GM18868 (cell line): ENCODE measurements around the gene SYNGR4.

Experiments used
- ATAC-seq: cut with Tn5 transposase; IDR thresholded peaks from one replicate; pipeline ENCODE4 v1.9.1; 2021; ENCODE audit warnings: mild to moderate bottlenecking, moderate library complexity; ENCODE audit not compliant: unreplicated experiment

The SYNGR4 gene

GRCh38 chr19:48341515-48342413 lies 22.4 kb upstream of the SYNGR4 start:
- no peak for ATAC-seq

- ATAC-seq = no peak
Observed at GRCh38 chr19:48342414-48342738, 21.8 kb upstream of the SYNGR4 start.

GRCh38 chr19:48342841-48343540 lies 21.2 kb upstream of the SYNGR4 start:
- no peak for ATAC-seq

GRCh38 chr19:48344892-48345291 lies 19.3 kb upstream of the SYNGR4 start:
- ATAC-seq = no peak

- no peak for ATAC-seq
Observed at GRCh38 chr19:48346191-48346590, 18.0 kb upstream of the SYNGR4 start.

- no peak for ATAC-seq
Observed at GRCh38 chr19:48348045-48348444, 16.1 kb upstream of the SYNGR4 start.

- no peak for ATAC-seq
Observed at GRCh38 chr19:48348737-48349136, 15.4 kb upstream of the SYNGR4 start.

- no peak for ATAC-seq
Observed at GRCh38 chr19:48350856-48351255, 13.3 kb upstream of the SYNGR4 start.

- ATAC-seq = no peak
Observed at GRCh38 chr19:48351341-48351752, 12.8 kb upstream of the SYNGR4 start.

- no peak for ATAC-seq
Observed at GRCh38 chr19:48353677-48354076, 10.5 kb upstream of the SYNGR4 start.

GRCh38 chr19:48354332-48354992 lies 9.7 kb upstream of the SYNGR4 start:
- ATAC-seq = no peak

- no peak for ATAC-seq
Observed at GRCh38 chr19:48355365-48355954, 8.7 kb upstream of the SYNGR4 start.

GRCh38 chr19:48359123-48359522 lies 5.0 kb upstream of the SYNGR4 start:
- no peak for ATAC-seq

- ATAC-seq = no peak
Observed at GRCh38 chr19:48361912-48362311, 2.3 kb upstream of the SYNGR4 start.

- peak; percentile 52 for ATAC-seq
Observed at GRCh38 chr19:48362716-48363499, 1.3 kb upstream of the SYNGR4 start.

- peak; percentile 7 for ATAC-seq
Observed at GRCh38 chr19:48363500-48363809, 712 bp upstream of the SYNGR4 start.

- ATAC-seq = no peak
Observed at GRCh38 chr19:48364598-48365348, 606 bp downstream of the SYNGR4 start.

- ATAC-seq = no peak
Observed at GRCh38 chr19:48365602-48366001, 1.4 kb downstream of the SYNGR4 start.

GRCh38 chr19:48367855-48368254 lies 3.7 kb downstream of the SYNGR4 start:
- ATAC-seq = no peak

GRCh38 chr19:48368936-48369335 lies 4.8 kb downstream of the SYNGR4 start:
- ATAC-seq = no peak
